GM23338 (cell line): ENCODE data around the gene ZDHHC12. TPM values are rescaled to one million over a fixed set of nuclear protein-coding genes. Genes with fewer than 3 reads are reported as not detected.

ENCODE experiments used
- ATAC-seq: fragments of 200-7000 bp; cut with Tn5 transposase; 3 replicates; pipeline ENCODE4 v1.9.1; 2020
- DNase-seq: peaks from one replicate; pipeline ENCODE4 v3.0.0-alpha.2; 2015; ENCODE audit warnings: low spot score
- H2AFZ ChIP-seq: fragments of 200-600 bp; sonication (generic); 2 replicates; pipeline ENCODE4 v1.8.0; 2016; ENCODE audit warnings: antibody characterized with exemption, mild to moderate bottlenecking, moderate library complexity
- H3F3A ChIP-seq: fragments of 200-600 bp; sonication (generic); replicated peaks from 2 replicates; pipeline ENCODE4 v1.8.0; 2017; ENCODE audit warnings: antibody characterized with exemption, mixed run types, low read depth
- H3K27ac ChIP-seq: fragments of 200-600 bp; sonication (generic); 2 replicates; pipeline ENCODE4 v1.6.1; 2016; ENCODE audit warnings: low read depth
- H3K27me3 ChIP-seq: fragments of 200-600 bp; sonication (generic); 2 replicates; pipeline ENCODE4 v1.8.0; 2016; ENCODE audit warnings: mild to moderate bottlenecking, mixed run types, moderate library complexity; ENCODE audit not compliant: insufficient read depth
- H3K36me3 ChIP-seq: fragments of 200-600 bp; sonication (generic); 2 replicates; pipeline ENCODE4 v1.8.0; 2016; ENCODE audit warnings: mild to moderate bottlenecking; ENCODE audit not compliant: insufficient read depth
- H3K4me1 ChIP-seq: fragments of 200-600 bp; sonication (generic); 2 replicates; pipeline ENCODE4 v1.8.0; 2016; ENCODE audit warnings: mild to moderate bottlenecking, moderate library complexity; ENCODE audit not compliant: insufficient read depth
- H3K4me2 ChIP-seq: fragments of 200-600 bp; sonication (generic); 2 replicates; pipeline ENCODE4 v1.7.1; 2017; ENCODE audit warnings: mixed run types
- H3K4me3 ChIP-seq: fragments of 200-600 bp; sonication (generic); 2 replicates; pipeline ENCODE4 v1.6.1; 2016; ENCODE audit warnings: mixed run types
- H3K79me2 ChIP-seq: fragments of 200-600 bp; sonication (generic); replicated peaks from 2 replicates; pipeline ENCODE4 v1.8.0; 2017; ENCODE audit warnings: mild to moderate bottlenecking; ENCODE audit not compliant: insufficient read depth
- H3K9me2 ChIP-seq: fragments of 200-600 bp; sonication (generic); 2 replicates; pipeline ENCODE4 v1.8.0; 2017; ENCODE audit not compliant: insufficient read depth
- H4K20me1 ChIP-seq: fragments of 200-600 bp; sonication (generic); replicated peaks from 2 replicates; pipeline ENCODE4 v1.8.0; 2017; ENCODE audit warnings: mild to moderate bottlenecking; ENCODE audit not compliant: insufficient read depth
- H3K27ac Mint-ChIP-seq: 2 replicates; pipeline ENCODE4 v1.8.0; 2020; ENCODE audit warnings: inconsistent platforms, mild to moderate bottlenecking, moderate library complexity, mixed read lengths
- H3K27me3 Mint-ChIP-seq: 3 replicates; pipeline ENCODE4 v1.8.0; 2022; ENCODE audit warnings: low read depth, mild to moderate bottlenecking, moderate library complexity, mixed read lengths, inconsistent platforms; ENCODE audit not compliant: insufficient read depth, poor library complexity
- H3K36me3 Mint-ChIP-seq: 3 replicates; pipeline ENCODE4 v1.8.0; 2021; ENCODE audit warnings: low read depth, mild to moderate bottlenecking, inconsistent platforms, moderate library complexity, mixed read lengths
- H3K4me1 Mint-ChIP-seq: 3 replicates; pipeline ENCODE4 v1.8.0; 2020; ENCODE audit warnings: mild to moderate bottlenecking, inconsistent platforms, mixed read lengths
- H3K4me3 Mint-ChIP-seq: 3 replicates; pipeline ENCODE4 v1.8.0; 2021; ENCODE audit warnings: moderate library complexity, mild to moderate bottlenecking, inconsistent platforms, mixed read lengths
- H3K9me3 Mint-ChIP-seq: 3 replicates; pipeline ENCODE4 v1.8.0; 2020; ENCODE audit warnings: moderate library complexity, mild to moderate bottlenecking, inconsistent platforms, mixed read lengths
- EZH2phosphoT487 ChIP-seq: fragments of 200-600 bp; sonication (generic); IDR thresholded peaks from one replicate; pipeline ENCODE4 v1.8.1; 2018; ENCODE audit warnings: antibody characterized with exemption; ENCODE audit not compliant: unreplicated experiment
- JUNB ChIP-seq: IDR thresholded peaks from one replicate; pipeline ENCODE4 v1.6.1; 2016; ENCODE audit warnings: antibody characterized with exemption; ENCODE audit not compliant: unreplicated experiment
- NANOG ChIP-seq: IDR thresholded peaks from 2 replicates; pipeline ENCODE4 v1.6.1; 2016; ENCODE audit warnings: antibody characterized with exemption, borderline replicate concordance
- REST ChIP-seq: IDR thresholded peaks from one replicate; pipeline ENCODE4 v1.6.1; 2018; ENCODE audit warnings: antibody characterized with exemption; ENCODE audit not compliant: unreplicated experiment
- STAT1 ChIP-seq: IDR thresholded peaks from one replicate; pipeline ENCODE4 v1.6.1; 2016; ENCODE audit warnings: antibody characterized with exemption; ENCODE audit not compliant: unreplicated experiment
- ZNF114 ChIP-seq: fragments of 250-450 bp; sonication (Bioruptor Pico); IDR thresholded peaks from 2 replicates; pipeline ENCODE4 v1.5.0; 2020; ENCODE audit warnings: mild to moderate bottlenecking, moderate library complexity
- ZNF331 ChIP-seq: fragments of 250-450 bp; sonication (Bioruptor Pico); IDR thresholded peaks from 2 replicates; pipeline ENCODE4 v1.5.0; 2020; ENCODE audit warnings: low read depth, mild to moderate bottlenecking, moderate library complexity
- polyA plus RNA-seq: library from polyadenylated mRNA; unstranded; fragments of >200 nt; fragmentation: Nextera tagmentation; extraction: Ambion mirVana; gene quantifications from 2 replicates; pipeline ENCODE4 v1.2.1, GENCODE V29; 2016
- total RNA-seq: library from RNA; depleted of rRNA; stranded (reverse); fragments of >200 nt; shearing (Covaris generic); gene quantifications from 2 replicates; pipeline ENCODE4 v1.2.3, GENCODE V29; 2014
- TF ChIP-seq, protein P1 (sequence below): IDR thresholded peaks from 2 replicates; pipeline ENCODE4 v1.6.1; 2016; ENCODE audit warnings: antibody characterized with exemption

ZDHHC12 gene
- total and polyA plus RNA-seq, 2 experiments from 2014 or later = 47.5 to 54.1 TPM

- Histone ChIP-seq H4K20me1 (peaks cover 39% of the 10 kb centered on the region), H3K36me3 (peaks cover 5% of the 10 kb centered on the region), H3K4me3 (peak overlapping the region; percentile 93), H3K4me2 (peak overlapping the region; percentile 99), H3K79me2 (peaks cover 59% of the 10 kb centered on the region), H3K9me2 (no peaks in the 10 kb centered on the region), H3F3A (peaks cover 48% of the 10 kb centered on the region), H3K27ac (peak overlapping the region; percentile 66; the same call in 1 of the 2 replicates), H3K4me1 (peaks cover 41% of the 10 kb centered on the region), H2AFZ (no peak overlapping the region), H3K27me3 (no peaks in the 10 kb centered on the region)
- Mint-ChIP-seq H3K27ac (peak overlapping the region; percentile 49; the same call in 1 of the 2 replicates), H3K27me3 (peaks cover 37% of the 10 kb centered on the region), H3K9me3 (peaks cover 13% of the 10 kb centered on the region), H3K4me3 (peak overlapping the region; percentile 100), H3K4me1 (peaks cover 37% of the 10 kb centered on the region), H3K36me3 (peaks cover 68% of the 10 kb centered on the region)
- ATAC-seq = no peak
- DNase-seq = no peak
- TF ChIP-seq STAT1 = no peak
- no peak for TF ChIP-seq ZNF331 (CRISPR knock-in tag)
- no peak for TF ChIP-seq EZH2phosphoT487
- no peak for TF ChIP-seq JUNB
- no peak for TF ChIP-seq ZNF114 (CRISPR knock-in tag)
- no peak for TF ChIP-seq REST
- no peak for TF ChIP-seq NANOG
- TF ChIP-seq, protein P1, sequence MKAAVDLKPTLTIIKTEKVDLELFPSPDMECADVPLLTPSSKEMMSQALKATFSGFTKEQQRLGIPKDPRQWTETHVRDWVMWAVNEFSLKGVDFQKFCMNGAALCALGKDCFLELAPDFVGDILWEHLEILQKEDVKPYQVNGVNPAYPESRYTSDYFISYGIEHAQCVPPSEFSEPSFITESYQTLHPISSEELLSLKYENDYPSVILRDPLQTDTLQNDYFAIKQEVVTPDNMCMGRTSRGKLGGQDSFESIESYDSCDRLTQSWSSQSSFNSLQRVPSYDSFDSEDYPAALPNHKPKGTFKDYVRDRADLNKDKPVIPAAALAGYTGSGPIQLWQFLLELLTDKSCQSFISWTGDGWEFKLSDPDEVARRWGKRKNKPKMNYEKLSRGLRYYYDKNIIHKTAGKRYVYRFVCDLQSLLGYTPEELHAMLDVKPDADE = no peak
Measured at GRCh38 chr9:128685636-128686489, 38.1 kb downstream of the ZDHHC12 start.
